IMR-90 (cell line): ENCODE measurements around the gene TGFB2. TPM values are rescaled to one million over a fixed set of nuclear protein-coding genes. Genes with fewer than 3 reads are reported as not detected.

Experiments used
- ATAC-seq: fragments of 200-7000 bp; cut with Tn5 transposase; 2 replicates; pipeline ENCODE4 v1.9.1; 2020; ENCODE audit warnings: low read depth, mild to moderate bottlenecking, moderate library complexity
- BruUV-seq: library from RNA; stranded (reverse); fragments of 400-500 nt; replicated peaks from 2 replicates; lab custom pipeline; 2021; lab: Mats Ljungman, UMichigan
- CTCF ChIA-PET: fragments of 300-600 bp; formaldehyde crosslinking; extraction: SDS; loops from one replicate; lab custom pipeline; 2021; ENCODE audit warnings: antibody characterized with exemption; lab: Yijun Ruan, JAX
- POLR2A ChIA-PET: fragments of 300-600 bp; sonication (Branson Sonifier 250); formaldehyde crosslinking; loops from one replicate; lab custom pipeline; 2022; ENCODE audit warnings: antibody characterized with exemption; ENCODE audit not compliant: unreplicated experiment; lab: Charles Lee
- DNase-seq: peaks from one replicate; pipeline ENCODE4 v3.0.0; 2013
- H2AFZ ChIP-seq: replicated peaks from 2 replicates; pipeline ENCODE3; 2013; ENCODE audit warnings: low read length, mild to moderate bottlenecking; ENCODE audit not compliant: poor library complexity
- H2AK5ac ChIP-seq: 2 replicates; pipeline ENCODE4 v1.6.1; 2013; ENCODE audit warnings: low read depth, low read length, inconsistent platforms
- H2AK9ac ChIP-seq: replicated peaks from 2 replicates; pipeline ENCODE3; 2013; ENCODE audit warnings: mild to moderate bottlenecking, low read depth, low read length, moderate library complexity; ENCODE audit not compliant: poor library complexity
- H2BK120ac ChIP-seq: 2 replicates; pipeline ENCODE4 v1.6.1; 2013; ENCODE audit warnings: low read depth, low read length, inconsistent platforms
- H2BK15ac ChIP-seq: 3 replicates; pipeline ENCODE4 v1.6.1; 2013; ENCODE audit warnings: low read depth, low read length, inconsistent platforms
- H2BK20ac ChIP-seq: 2 replicates; pipeline ENCODE4 v1.6.1; 2013; ENCODE audit warnings: low read depth, mild to moderate bottlenecking, inconsistent platforms, low read length, moderate library complexity
- H2BK5ac ChIP-seq: 2 replicates; pipeline ENCODE4 v1.6.1; 2013; ENCODE audit warnings: mild to moderate bottlenecking, low read depth, low read length, inconsistent platforms; ENCODE audit not compliant: poor library complexity, severe bottlenecking
- H3K14ac ChIP-seq: replicated peaks from 2 replicates; pipeline ENCODE4 v1.6.1; 2013; ENCODE audit warnings: low read depth, low read length, inconsistent platforms
- H3K18ac ChIP-seq: 2 replicates; pipeline ENCODE4 v1.6.1; 2013; ENCODE audit warnings: low read depth, low read length, control low read depth
- H3K23ac ChIP-seq: 2 replicates; pipeline ENCODE4 v1.6.1; 2013; ENCODE audit warnings: low read depth, low read length, inconsistent platforms
- H3K27ac ChIP-seq: 2 replicates; pipeline ENCODE4 v1.5.1; 2013; ENCODE audit warnings: mild to moderate bottlenecking, control low read depth, low read length; ENCODE audit not compliant: insufficient read depth
- H3K27me3 ChIP-seq: 2 replicates; pipeline ENCODE4 v1.6.1; 2013; ENCODE audit warnings: low read length; ENCODE audit not compliant: control insufficient read depth, insufficient read depth
- H3K36me3 ChIP-seq: 2 replicates; pipeline ENCODE4 v1.6.1; 2013; ENCODE audit warnings: low read length, mixed read lengths; ENCODE audit not compliant: control insufficient read depth, insufficient read depth
- H3K4ac ChIP-seq: 2 replicates; pipeline ENCODE4 v1.6.1; 2013; ENCODE audit warnings: low read depth, low read length, inconsistent platforms
- H3K4me1 ChIP-seq: 2 replicates; pipeline ENCODE4 v1.6.1; 2013; ENCODE audit warnings: low read length, mixed read lengths; ENCODE audit not compliant: control insufficient read depth, insufficient read depth
- H3K4me2 ChIP-seq: 2 replicates; pipeline ENCODE4 v1.6.1; 2013; ENCODE audit warnings: low read depth, mild to moderate bottlenecking, control low read depth, low read length, moderate library complexity
- H3K4me3 ChIP-seq: 2 replicates; pipeline ENCODE4 v1.5.1; 2013; ENCODE audit warnings: low read depth, mild to moderate bottlenecking, control low read depth, low read length, moderate library complexity; ENCODE audit not compliant: insufficient read depth
- H3K56ac ChIP-seq: 2 replicates; pipeline ENCODE4 v1.6.1; 2013; ENCODE audit warnings: low read length, inconsistent platforms; ENCODE audit not compliant: insufficient read depth; ENCODE audit errors: extremely low read depth
- H3K79me1 ChIP-seq, 2 experiments: 2 replicates each; pipeline ENCODE4 v1.6.1; 2013; ENCODE audit warnings: low read length in 2 of 2, inconsistent platforms in 1 of 2, low read depth in 1 of 2
- H3K9ac ChIP-seq: 2 replicates; pipeline ENCODE4 v1.6.1; 2013; ENCODE audit warnings: low read depth, low read length, control low read depth
- H3K9me1 ChIP-seq: 2 replicates; pipeline ENCODE4 v1.6.1; 2013; ENCODE audit warnings: low read length, inconsistent platforms; ENCODE audit not compliant: insufficient read depth
- H3K9me3 ChIP-seq: 2 replicates; pipeline ENCODE4 v1.6.1; 2013; ENCODE audit warnings: low read length; ENCODE audit not compliant: control insufficient read depth, insufficient read depth
- H4K20me1 ChIP-seq: 2 replicates; pipeline ENCODE4 v1.6.1; 2013; ENCODE audit warnings: low read length, inconsistent platforms; ENCODE audit not compliant: insufficient read depth
- H4K5ac ChIP-seq: 2 replicates; pipeline ENCODE4 v1.6.1; 2013; ENCODE audit warnings: mild to moderate bottlenecking, low read depth, low read length, control low read depth
- H4K8ac ChIP-seq, 2 experiments: 2 replicates each; pipeline ENCODE4 v1.6.1; 2013; ENCODE audit warnings: low read depth in 2 of 2, low read length in 2 of 2, control low read depth in 1 of 2, inconsistent platforms in 1 of 2
- H4K91ac ChIP-seq: 2 replicates; pipeline ENCODE4 v1.6.1; 2013; ENCODE audit warnings: low read depth, low read length, inconsistent platforms; ENCODE audit not compliant: insufficient read depth
- BHLHE40 ChIP-seq: fragments of 150-350 bp; IDR thresholded peaks from 2 replicates; pipeline ENCODE4 v1.6.1; 2016; ENCODE audit warnings: mild to moderate bottlenecking, low read depth, low read length
- CHD1 ChIP-seq: IDR thresholded peaks from 2 replicates; pipeline ENCODE4 v1.6.1; 2012; ENCODE audit warnings: low read depth, low read length, improper control_type of control experiment
- FOS ChIP-seq: fragments of 150-350 bp; IDR thresholded peaks from 2 replicates; pipeline ENCODE4 v1.6.1; 2016; ENCODE audit warnings: low read depth, low read length
- MAFK ChIP-seq: IDR thresholded peaks from 2 replicates; pipeline ENCODE4 v1.6.1; 2012; ENCODE audit warnings: low read depth, low read length, improper control_type of control experiment
- MAZ ChIP-seq: IDR thresholded peaks from 2 replicates; pipeline ENCODE4 v1.6.1; 2012; ENCODE audit warnings: low read depth, mild to moderate bottlenecking, low read length, improper control_type of control experiment, moderate library complexity, borderline replicate concordance
- MXI1 ChIP-seq: IDR thresholded peaks from 2 replicates; pipeline ENCODE4 v1.6.1; 2012; ENCODE audit warnings: low read depth, mild to moderate bottlenecking, low read length, moderate library complexity, borderline replicate concordance
- NFE2L2 ChIP-seq: fragments of 150-350 bp; IDR thresholded peaks from 2 replicates; pipeline ENCODE4 v1.6.1; 2016; ENCODE audit warnings: low read depth, mild to moderate bottlenecking, low read length
- RAD21 ChIP-seq: IDR thresholded peaks from 2 replicates; pipeline ENCODE4 v1.6.1; 2012; ENCODE audit warnings: low read length, improper control_type of control experiment
- RCOR1 ChIP-seq: IDR thresholded peaks from 2 replicates; pipeline ENCODE4 v1.6.1; 2012; ENCODE audit warnings: mild to moderate bottlenecking, low read length, improper control_type of control experiment; ENCODE audit not compliant: insufficient replicate concordance
- RFX5 ChIP-seq: IDR thresholded peaks from 2 replicates; pipeline ENCODE4 v1.8.0; 2012; ENCODE audit warnings: low read depth, mild to moderate bottlenecking, low read length, moderate library complexity
- SMC3 ChIP-seq: fragments of 150-350 bp; IDR thresholded peaks from 2 replicates; pipeline ENCODE4 v1.6.1; 2016; ENCODE audit warnings: low read depth, mild to moderate bottlenecking, antibody characterized with exemption, low read length, moderate library complexity
- WGBS, 2 experiments: methylation state at CpG; one replicate each; pipeline versions ENCODE4 v1.1.5 to v1.1.7; 2013; ENCODE audit warnings: missing lambda C conversion rate in 2 of 2; ENCODE audit not compliant: insufficient read length in 1 of 2; ENCODE audit errors: extremely low coverage in 2 of 2; 5-methylcytosine and 5-hydroxymethylcytosine counted together
- dilution Hi-C: fragments of 300-500 bp; cut with HindIII; formaldehyde crosslinking; loops from one replicate; pipeline ENCODE4 v1.14.3; 2018; ENCODE audit warnings: low sequenced_read_pairs; ENCODE audit not compliant: unreplicated experiment
- in situ Hi-C: fragments of 300-500 bp; cut with MboI; formaldehyde crosslinking; loops from 3 replicates; pipeline ENCODE4 v1.14.3; 2019; ENCODE audit warnings: low sequenced_read_pairs, inconsistent platforms, mixed read lengths
- intact Hi-C: fragments of 100-400 bp; cut with micrococcal nuclease; formaldehyde crosslinking; loops from 2 replicates; pipeline ENCODE4 v1.10.0; 2022
- polyA plus RNA-seq, 3 experiments: library from polyadenylated mRNA; depleted of rRNA; stranded (reverse); fragments of >200 nt; gene quantifications; 2 replicates each; pipeline ENCODE4 v1.2.3, GENCODE V29; 2012; ENCODE audit warnings: low replicate concordance in 1 of 3
- total RNA-seq: library from RNA; depleted of rRNA; stranded (reverse); fragments of >200 nt; gene quantifications from 2 replicates; pipeline ENCODE4 v1.2.3, GENCODE V29; 2012
- TF ChIP-seq, protein P1 (sequence below): conservative IDR thresholded peaks from 2 replicates; pipeline ENCODE4 v1.5.1; 2012; ENCODE audit warnings: mild to moderate bottlenecking, low read depth, low read length, improper control_type of control experiment
- TF ChIP-seq, protein P2 (sequence below): fragments of 150-350 bp; IDR thresholded peaks from 2 replicates; pipeline ENCODE4 v1.6.1; 2016; ENCODE audit warnings: low read depth, mild to moderate bottlenecking, low read length, moderate library complexity, borderline replicate concordance
- TF ChIP-seq, protein P3 (sequence below): fragments of 150-350 bp; IDR thresholded peaks from 2 replicates; pipeline ENCODE4 v1.6.1; 2017; ENCODE audit warnings: mild to moderate bottlenecking, antibody characterized with exemption, low read length, low read depth

Gene TGFB2
- total and polyA plus RNA-seq, 2 of the 4 experiments (the other 2 are of a cell fraction): 3.7 to 3.8 TPM

DNA sequence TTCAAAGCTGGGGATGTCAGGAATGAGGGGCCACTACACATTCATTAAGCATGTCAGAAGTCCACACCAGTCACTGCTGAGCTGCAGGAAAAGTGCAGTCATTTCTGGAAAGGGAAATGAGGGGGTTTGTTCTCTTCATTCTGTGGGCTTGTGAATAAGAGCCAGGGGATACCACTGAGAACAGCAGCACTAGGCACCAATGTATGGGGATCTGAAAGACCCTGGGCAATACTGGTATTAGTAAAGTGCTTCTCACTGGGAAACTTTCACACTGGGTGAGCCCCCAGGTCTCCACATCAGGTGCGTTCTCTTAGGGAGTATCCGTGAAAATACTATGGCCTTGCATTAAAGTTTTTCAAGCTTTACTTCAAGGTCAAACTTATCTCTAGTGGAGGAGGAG lies 49.9 kb downstream of the TGFB2 start:
- Histone ChIP-seq H3K9me1 (no peaks in the 10 kb centered on the region), H2AFZ (no peak overlapping the region), H3K56ac (no peak overlapping the region), H2AK9ac (no peak overlapping the region), H3K23ac (no peak overlapping the region), H2AK5ac (no peak overlapping the region), H3K9ac (no peak overlapping the region), H3K9me3 (no peaks in the 10 kb centered on the region), H3K14ac (no peak overlapping the region), H4K5ac (no peak overlapping the region), H2BK15ac (no peak overlapping the region), H3K4ac (no peak overlapping the region), H3K36me3 (no peaks in the 10 kb centered on the region; the same call in 1 of the 2 replicates), H3K4me1 (peaks cover 2% of the 10 kb centered on the region; the same call in 1 of the 2 replicates), H4K91ac (no peak overlapping the region), H2BK5ac (no peak overlapping the region), H3K18ac (no peak overlapping the region), H3K27ac (no peak overlapping the region), H4K8ac (no peak overlapping the region), H3K79me1 (peaks cover 0 to 14% of the 10 kb centered on the region in 2 experiments; a peak in 1 of 4 replicates), H2BK120ac (no peak overlapping the region), H2BK20ac (no peak overlapping the region), H3K4me3 (no peak overlapping the region), H4K20me1 (no peaks in the 10 kb centered on the region), H3K27me3 (no peaks in the 10 kb centered on the region), H3K4me2 (no peak overlapping the region)
- CTCF ChIA-PET: interaction anchor here (0.5 to 0.6 kb wide), 3 partner anchors 15 to 806 kb away, joined by 3 to 6 read pairs (median 5); no protein-coding TSS in a partner anchor
- no peak for DNase-seq
- BruUV-seq: no TSS peak
- TF ChIP-seq, protein P1, sequence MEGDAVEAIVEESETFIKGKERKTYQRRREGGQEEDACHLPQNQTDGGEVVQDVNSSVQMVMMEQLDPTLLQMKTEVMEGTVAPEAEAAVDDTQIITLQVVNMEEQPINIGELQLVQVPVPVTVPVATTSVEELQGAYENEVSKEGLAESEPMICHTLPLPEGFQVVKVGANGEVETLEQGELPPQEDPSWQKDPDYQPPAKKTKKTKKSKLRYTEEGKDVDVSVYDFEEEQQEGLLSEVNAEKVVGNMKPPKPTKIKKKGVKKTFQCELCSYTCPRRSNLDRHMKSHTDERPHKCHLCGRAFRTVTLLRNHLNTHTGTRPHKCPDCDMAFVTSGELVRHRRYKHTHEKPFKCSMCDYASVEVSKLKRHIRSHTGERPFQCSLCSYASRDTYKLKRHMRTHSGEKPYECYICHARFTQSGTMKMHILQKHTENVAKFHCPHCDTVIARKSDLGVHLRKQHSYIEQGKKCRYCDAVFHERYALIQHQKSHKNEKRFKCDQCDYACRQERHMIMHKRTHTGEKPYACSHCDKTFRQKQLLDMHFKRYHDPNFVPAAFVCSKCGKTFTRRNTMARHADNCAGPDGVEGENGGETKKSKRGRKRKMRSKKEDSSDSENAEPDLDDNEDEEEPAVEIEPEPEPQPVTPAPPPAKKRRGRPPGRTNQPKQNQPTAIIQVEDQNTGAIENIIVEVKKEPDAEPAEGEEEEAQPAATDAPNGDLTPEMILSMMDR: no peak
- TF ChIP-seq MAFK: no peak
- no peak for TF ChIP-seq MAZ
- TF ChIP-seq RAD21: no peak
- TF ChIP-seq RFX5: no peak
- TF ChIP-seq BHLHE40: no peak
- TF ChIP-seq FOS: no peak
- TF ChIP-seq NFE2L2: no peak
- no peak for TF ChIP-seq CHD1
- TF ChIP-seq RCOR1: no peak
- TF ChIP-seq SMC3: no peak
- TF ChIP-seq, protein P2, sequence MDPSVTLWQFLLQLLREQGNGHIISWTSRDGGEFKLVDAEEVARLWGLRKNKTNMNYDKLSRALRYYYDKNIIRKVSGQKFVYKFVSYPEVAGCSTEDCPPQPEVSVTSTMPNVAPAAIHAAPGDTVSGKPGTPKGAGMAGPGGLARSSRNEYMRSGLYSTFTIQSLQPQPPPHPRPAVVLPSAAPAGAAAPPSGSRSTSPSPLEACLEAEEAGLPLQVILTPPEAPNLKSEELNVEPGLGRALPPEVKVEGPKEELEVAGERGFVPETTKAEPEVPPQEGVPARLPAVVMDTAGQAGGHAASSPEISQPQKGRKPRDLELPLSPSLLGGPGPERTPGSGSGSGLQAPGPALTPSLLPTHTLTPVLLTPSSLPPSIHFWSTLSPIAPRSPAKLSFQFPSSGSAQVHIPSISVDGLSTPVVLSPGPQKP: no peak
- TF ChIP-seq, protein P3, sequence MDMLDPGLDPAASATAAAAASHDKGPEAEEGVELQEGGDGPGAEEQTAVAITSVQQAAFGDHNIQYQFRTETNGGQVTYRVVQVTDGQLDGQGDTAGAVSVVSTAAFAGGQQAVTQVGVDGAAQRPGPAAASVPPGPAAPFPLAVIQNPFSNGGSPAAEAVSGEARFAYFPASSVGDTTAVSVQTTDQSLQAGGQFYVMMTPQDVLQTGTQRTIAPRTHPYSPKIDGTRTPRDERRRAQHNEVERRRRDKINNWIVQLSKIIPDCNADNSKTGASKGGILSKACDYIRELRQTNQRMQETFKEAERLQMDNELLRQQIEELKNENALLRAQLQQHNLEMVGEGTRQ: no peak
- TF ChIP-seq MXI1: no peak
- intact Hi-C loops (no loop called here), dilution Hi-C loops (no loop called here), in situ Hi-C loops (no loop called here)
- no peak for ATAC-seq
- POLR2A ChIA-PET: no interaction called here
- WGBS, 2 experiments: no CpG with 5 or more reads among the region's 2 CpGs
